GM10266 (cell line): ENCODE measurements around the gene TNPO2.

Experiments
- DNase-seq: peaks from one replicate; pipeline ENCODE4 v3.0.0; 2012; ENCODE audit errors: extremely low spot score
- TF ChIP-seq, protein P1 (sequence below): IDR thresholded peaks from 2 replicates; pipeline ENCODE4 v1.5.1; 2012; ENCODE audit warnings: mild to moderate bottlenecking, low read depth; ENCODE audit not compliant: control insufficient read depth, insufficient read depth; ENCODE audit errors: missing control alignments

Gene TNPO2

DNA sequence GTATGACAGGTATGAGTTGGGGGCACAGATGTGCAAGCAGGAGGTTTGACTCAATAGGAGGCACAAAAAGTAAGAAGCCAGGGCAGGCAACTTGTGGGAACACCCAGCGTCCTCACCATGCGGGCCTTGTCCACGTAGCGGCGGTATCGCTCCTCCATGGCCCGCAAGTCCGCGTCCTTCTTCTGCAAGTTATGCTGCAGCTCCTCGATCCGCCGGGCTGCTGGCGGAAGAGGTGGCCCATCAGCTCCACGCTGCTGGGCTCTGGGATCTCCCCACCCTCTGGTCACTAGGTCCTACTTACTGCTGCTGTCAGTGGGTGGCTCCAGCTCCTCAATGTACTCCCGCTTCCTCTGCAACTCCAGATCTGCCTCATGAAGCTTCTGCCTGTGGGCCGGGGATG lies 41.0 kb upstream of the TNPO2 start:
- TF ChIP-seq, protein P1, sequence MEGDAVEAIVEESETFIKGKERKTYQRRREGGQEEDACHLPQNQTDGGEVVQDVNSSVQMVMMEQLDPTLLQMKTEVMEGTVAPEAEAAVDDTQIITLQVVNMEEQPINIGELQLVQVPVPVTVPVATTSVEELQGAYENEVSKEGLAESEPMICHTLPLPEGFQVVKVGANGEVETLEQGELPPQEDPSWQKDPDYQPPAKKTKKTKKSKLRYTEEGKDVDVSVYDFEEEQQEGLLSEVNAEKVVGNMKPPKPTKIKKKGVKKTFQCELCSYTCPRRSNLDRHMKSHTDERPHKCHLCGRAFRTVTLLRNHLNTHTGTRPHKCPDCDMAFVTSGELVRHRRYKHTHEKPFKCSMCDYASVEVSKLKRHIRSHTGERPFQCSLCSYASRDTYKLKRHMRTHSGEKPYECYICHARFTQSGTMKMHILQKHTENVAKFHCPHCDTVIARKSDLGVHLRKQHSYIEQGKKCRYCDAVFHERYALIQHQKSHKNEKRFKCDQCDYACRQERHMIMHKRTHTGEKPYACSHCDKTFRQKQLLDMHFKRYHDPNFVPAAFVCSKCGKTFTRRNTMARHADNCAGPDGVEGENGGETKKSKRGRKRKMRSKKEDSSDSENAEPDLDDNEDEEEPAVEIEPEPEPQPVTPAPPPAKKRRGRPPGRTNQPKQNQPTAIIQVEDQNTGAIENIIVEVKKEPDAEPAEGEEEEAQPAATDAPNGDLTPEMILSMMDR: no peak
- no peak for DNase-seq

DNA sequence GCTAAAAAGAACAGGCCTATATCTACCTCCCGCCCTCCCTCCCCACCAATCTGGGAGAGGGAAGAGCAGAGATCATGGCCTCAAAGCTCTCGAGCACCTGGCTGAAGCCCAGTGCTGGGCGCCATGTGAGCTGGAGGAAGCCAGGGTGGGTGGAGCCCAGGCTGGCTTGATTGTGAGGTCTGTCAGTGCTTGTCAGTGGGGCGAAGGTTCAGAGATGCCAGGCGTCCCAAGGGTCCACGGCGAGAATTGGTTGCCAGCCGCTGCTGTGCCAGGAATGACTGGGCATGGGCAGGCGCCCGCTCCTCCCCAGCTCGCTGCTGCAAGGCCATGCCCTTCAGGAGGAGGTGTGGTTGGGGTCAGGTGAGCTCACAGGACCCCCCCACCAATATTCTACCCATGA lies 39.4 kb upstream of the TNPO2 start:
- TF ChIP-seq, protein P1: no peak
- DNase-seq: no peak

DNA sequence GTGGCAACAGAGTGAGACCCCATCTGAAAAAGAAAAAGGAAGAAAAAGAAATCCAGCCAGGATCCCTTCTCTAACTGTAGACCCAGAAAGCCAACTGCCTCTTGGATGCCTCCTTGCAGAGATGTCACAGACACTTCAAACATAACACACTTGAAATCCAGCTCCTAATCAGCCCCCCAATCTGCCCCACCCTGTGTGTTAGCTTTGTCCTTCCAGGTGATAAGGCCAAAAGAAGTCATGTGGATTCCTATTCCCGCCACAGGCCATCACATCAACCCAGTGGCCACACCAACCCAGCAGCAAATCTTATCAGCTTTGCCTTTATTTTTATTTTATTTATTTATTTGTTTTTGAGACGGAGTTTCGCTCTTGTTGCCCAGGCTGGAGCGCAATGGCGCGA lies 36.0 kb upstream of the TNPO2 start:
- TF ChIP-seq, protein P1: no peak
- DNase-seq: no peak

DNA sequence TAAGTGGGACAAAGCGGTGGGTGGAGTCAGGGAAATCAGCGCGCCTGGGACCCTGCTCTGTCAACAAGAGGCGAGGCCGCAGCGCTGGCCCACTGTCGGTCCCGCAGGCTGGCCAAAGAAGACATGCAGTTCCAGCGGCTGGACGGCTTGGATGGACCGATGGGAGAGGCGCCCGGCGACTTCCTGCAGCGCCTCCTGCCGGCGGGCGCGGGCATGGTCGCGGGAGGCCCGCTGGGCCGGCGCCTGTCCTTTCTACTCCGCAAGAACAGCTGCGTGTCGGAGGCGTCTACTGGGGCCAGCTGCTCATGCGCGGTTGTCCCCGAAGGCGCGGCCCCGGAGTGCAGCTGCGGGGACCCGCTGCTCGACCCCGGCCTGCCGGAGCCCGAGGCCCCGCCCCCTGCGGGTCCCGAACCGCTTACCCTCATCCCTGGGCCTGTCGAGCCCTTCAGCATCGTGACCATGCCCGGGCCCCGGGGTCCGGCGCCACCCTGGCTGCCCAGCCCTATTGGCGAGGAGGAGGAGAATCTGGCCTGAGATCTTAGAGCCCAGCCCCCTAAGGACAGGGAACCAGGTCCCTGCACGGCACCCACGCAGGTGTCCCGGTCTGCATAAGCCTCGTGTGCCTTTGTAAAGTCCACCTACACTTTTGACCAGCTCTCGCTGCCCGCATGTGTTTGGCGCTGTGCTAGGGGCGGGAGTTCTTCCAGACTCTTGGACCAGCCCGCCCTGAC lies 34.0 kb upstream of the TNPO2 start:
- TF ChIP-seq, protein P1: peak; percentile 81
- DNase-seq: peak; percentile 89

GRCh38 chr19:12756150-12756883 lies 32.6 kb upstream of the TNPO2 start:
- DNase-seq: no peak
- TF ChIP-seq, protein P1: no peak

DNA sequence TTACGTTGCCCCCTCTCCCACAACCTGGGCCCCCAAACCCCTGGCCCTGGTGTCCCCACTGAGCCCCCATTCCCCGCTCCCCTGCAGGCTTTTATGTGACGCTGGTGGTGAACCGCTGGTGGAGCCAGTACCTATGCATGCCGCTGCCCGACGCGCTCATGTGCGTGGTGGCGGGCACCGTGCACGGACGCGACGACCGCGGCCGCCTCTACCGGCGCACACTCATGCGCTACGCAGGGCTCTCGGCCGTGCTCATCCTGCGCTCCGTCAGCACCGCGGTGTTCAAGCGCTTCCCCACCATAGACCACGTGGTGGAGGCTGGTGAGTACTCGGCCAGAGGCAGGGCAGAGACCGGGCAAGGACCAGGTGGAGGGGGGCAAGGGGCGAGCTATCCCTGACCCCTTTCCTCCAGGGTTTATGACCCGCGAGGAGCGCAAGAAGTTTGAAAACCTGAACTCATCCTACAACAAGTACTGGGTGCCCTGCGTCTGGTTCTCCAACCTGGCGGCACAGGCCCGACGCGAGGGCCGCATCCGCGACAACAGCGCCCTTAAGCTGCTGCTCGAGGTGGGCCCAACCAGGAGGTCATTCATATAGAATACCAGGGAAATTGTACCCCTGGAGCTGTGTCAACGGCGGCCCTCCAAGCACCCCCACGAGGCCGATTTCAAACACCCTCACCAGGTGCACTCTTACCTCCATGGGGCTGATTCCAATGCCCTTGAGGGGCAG lies 30.9 kb upstream of the TNPO2 start:
- DNase-seq: no peak
- TF ChIP-seq, protein P1: no peak

- DNase-seq: no peak
- TF ChIP-seq, protein P1: no peak
Measured at GRCh38 chr19:12752056-12752781, 28.5 kb upstream of the TNPO2 start.
